ENCODE data around the gene PEX3.

DNA sequence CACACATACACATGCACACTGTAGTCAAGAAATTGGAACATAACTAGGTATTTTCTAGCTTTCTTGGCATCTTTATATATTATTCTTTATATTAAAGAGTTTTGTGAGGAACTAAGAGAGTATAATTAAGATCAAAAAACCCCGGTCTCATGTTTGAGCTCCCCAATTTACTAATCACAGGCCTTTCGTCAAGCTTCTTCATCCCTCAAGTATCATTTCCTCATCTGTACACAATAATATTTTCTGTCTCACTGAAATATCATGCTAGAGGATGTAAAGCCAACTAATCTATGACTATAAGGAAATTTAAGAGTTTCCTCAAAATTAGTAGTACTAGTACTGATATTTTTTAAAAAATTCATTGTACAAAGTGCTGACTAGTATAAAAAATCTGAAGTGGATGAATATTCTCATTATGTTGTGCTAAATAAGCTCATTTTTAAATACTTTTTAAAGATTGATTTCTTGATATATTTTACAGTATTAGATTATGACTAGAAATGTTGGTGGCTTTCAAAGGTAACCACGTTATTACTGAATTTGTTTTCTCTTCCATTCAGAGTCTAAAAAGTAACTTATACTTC, 28.0 kb downstream of the PEX3 start:
- TF ChIP-seq POLR2AphosphoS5 (IDR thresholded peaks at IDR 0.05) = no peak
- TF ChIP-seq, protein P1, sequence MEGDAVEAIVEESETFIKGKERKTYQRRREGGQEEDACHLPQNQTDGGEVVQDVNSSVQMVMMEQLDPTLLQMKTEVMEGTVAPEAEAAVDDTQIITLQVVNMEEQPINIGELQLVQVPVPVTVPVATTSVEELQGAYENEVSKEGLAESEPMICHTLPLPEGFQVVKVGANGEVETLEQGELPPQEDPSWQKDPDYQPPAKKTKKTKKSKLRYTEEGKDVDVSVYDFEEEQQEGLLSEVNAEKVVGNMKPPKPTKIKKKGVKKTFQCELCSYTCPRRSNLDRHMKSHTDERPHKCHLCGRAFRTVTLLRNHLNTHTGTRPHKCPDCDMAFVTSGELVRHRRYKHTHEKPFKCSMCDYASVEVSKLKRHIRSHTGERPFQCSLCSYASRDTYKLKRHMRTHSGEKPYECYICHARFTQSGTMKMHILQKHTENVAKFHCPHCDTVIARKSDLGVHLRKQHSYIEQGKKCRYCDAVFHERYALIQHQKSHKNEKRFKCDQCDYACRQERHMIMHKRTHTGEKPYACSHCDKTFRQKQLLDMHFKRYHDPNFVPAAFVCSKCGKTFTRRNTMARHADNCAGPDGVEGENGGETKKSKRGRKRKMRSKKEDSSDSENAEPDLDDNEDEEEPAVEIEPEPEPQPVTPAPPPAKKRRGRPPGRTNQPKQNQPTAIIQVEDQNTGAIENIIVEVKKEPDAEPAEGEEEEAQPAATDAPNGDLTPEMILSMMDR (IDR thresholded peaks at IDR 0.05 in 8 of 11, conservative IDR thresholded peaks at IDR 0.05 in 3 of 11) = no peak
